ENCODE results near the gene TAS2R40.

Gene TAS2R40

GRCh38 chr7:143252006-143252405 is 30.2 kb downstream of the TAS2R40 start:
- Histone ChIP-seq H3K36me3 (no peaks in the 10 kb centered on the region), H3K4me1 (ENCODE audit: control insufficient read depth in 1 of 2, insufficient read depth in 1 of 2, low read depth in 1 of 2, low read length in 1 of 2) (peaks cover 9 to 27% of the 10 kb centered on the region in 2 experiments), H3K27me3 (no peaks in the 10 kb centered on the region), H3K27ac (no peak overlapping the region), H3K9me3 (no peaks in the 10 kb centered on the region), H3K4me3 (ENCODE audit: low read depth in 1 of 2, low read length in 1 of 2) (no peak overlapping the region)
- TF ChIP-seq CTCF (IDR thresholded peaks at IDR 0.05) = no peak

- Histone ChIP-seq H3K4me1 (ENCODE audit: control insufficient read depth in 1 of 2, insufficient read depth in 1 of 2, low read depth in 1 of 2, low read length in 1 of 2) (peaks cover 0 to 9% of the 10 kb centered on the region in 2 experiments), H3K27me3 (no peaks in the 10 kb centered on the region), H3K27ac (no peak overlapping the region), H3K36me3 (no peaks in the 10 kb centered on the region), H3K9me3 (no peaks in the 10 kb centered on the region), H3K4me3 (ENCODE audit: low read depth in 1 of 2, low read length in 1 of 2) (no peak overlapping the region)
- no peak for TF ChIP-seq CTCF (IDR thresholded peaks at IDR 0.05)
Observed at GRCh38 chr7:143255564-143255963, 33.7 kb downstream of the TAS2R40 start.

- no peak overlapping the region for H3K27ac ChIP-seq
- no peaks in the 10 kb centered on the region for H3K9me3 ChIP-seq
- no peaks in the 10 kb centered on the region for H3K36me3 ChIP-seq
- no peak for TF ChIP-seq CTCF (IDR thresholded peaks at IDR 0.05)
- H3K4me1 ChIP-seq (ENCODE audit: control insufficient read depth in 1 of 2, insufficient read depth in 1 of 2, low read depth in 1 of 2, low read length in 1 of 2) = peaks cover 0 to 5% of the 10 kb centered on the region in 2 experiments
- H3K4me3 ChIP-seq (ENCODE audit: low read depth in 1 of 2, low read length in 1 of 2) = no peak overlapping the region
- no peaks in the 10 kb centered on the region for H3K27me3 ChIP-seq
Observed at GRCh38 chr7:143256325-143256724, 34.5 kb downstream of the TAS2R40 start.

DNA sequence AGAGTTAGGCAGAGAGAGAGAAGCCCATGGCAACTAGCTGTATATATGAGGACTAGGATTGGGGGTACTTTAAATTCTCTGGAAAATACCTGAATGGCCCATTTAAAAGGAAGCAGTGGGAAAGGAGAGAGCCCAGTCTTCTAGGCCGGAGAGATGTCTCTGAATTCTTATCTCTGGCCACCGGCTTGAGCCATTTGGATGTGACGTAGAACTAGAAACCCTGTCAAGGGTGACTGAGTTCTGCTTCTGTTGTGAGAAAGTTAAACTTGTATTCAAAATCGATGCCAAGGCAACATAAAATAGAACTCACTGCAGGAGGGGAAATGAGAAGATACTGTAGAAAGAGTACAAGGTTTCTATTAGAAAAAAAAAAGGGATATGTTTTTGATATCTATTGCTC is 35.1 kb downstream of the TAS2R40 start:
- Histone ChIP-seq H3K4me1 (ENCODE audit: control insufficient read depth in 1 of 2, insufficient read depth in 1 of 2, low read depth in 1 of 2, low read length in 1 of 2) (peaks cover 0 to 3% of the 10 kb centered on the region in 2 experiments), H3K36me3 (no peaks in the 10 kb centered on the region), H3K27me3 (no peaks in the 10 kb centered on the region), H3K4me3 (ENCODE audit: low read depth in 1 of 2, low read length in 1 of 2) (no peak overlapping the region), H3K27ac (no peak overlapping the region), H3K9me3 (no peaks in the 10 kb centered on the region)
- no peak for TF ChIP-seq CTCF (IDR thresholded peaks at IDR 0.05)

DNA sequence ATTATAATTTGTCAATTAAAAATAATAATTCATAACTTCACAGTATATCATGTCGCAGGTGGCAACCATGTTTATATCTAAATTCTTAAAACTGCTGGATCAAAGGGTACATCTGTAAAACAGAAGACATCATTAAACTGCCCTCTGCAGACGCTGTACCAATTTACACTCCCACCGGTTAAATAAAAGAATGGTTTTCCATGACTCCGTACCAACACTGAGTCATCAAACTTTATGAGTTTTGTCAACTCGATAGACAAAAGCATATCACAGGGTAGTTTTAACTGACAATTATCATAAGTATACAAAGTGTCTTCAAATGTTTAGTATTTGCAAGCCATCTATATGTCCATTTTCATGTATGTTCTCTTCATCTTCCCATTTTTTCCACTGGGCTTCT is 35.7 kb downstream of the TAS2R40 start:
- H3K4me1 ChIP-seq (ENCODE audit: control insufficient read depth in 1 of 2, insufficient read depth in 1 of 2, low read depth in 1 of 2, low read length in 1 of 2) = peaks cover 0 to 1% of the 10 kb centered on the region in 2 experiments
- no peak for TF ChIP-seq CTCF (IDR thresholded peaks at IDR 0.05)

GRCh38 chr7:143258831-143259230 is 37.0 kb downstream of the TAS2R40 start:
- Histone ChIP-seq H3K4me1 (ENCODE audit: control insufficient read depth in 1 of 2, insufficient read depth in 1 of 2, low read depth in 1 of 2, low read length in 1 of 2) (peaks cover 6 to 8% of the 10 kb centered on the region in 2 experiments), H3K27me3 (no peaks in the 10 kb centered on the region), H3K27ac (no peak overlapping the region), H3K4me3 (ENCODE audit: low read depth in 1 of 2, low read length in 1 of 2) (no peak overlapping the region), H3K36me3 (no peaks in the 10 kb centered on the region), H3K9me3 (no peaks in the 10 kb centered on the region)
- TF ChIP-seq CTCF (IDR thresholded peaks at IDR 0.05) = no peak

More for the DNA sequence above, 35.7 kb downstream of the TAS2R40 start:
- Histone ChIP-seq H3K36me3 (no peaks in the 10 kb centered on the region), H3K27me3 (no peaks in the 10 kb centered on the region), H3K27ac (no peak overlapping the region), H3K9me3 (no peaks in the 10 kb centered on the region), H3K4me3 (ENCODE audit: low read depth in 1 of 2, low read length in 1 of 2) (no peak overlapping the region)
